GM18861 (cell line): ENCODE data around the gene CELF5.
"Not testable (repeated sequence)": the region's sequence is repeated elsewhere in the genome, so short reads cannot be mapped to it uniquely, and the experiment has no call there.

ENCODE experiments used
- ATAC-seq: cut with Tn5 transposase; IDR thresholded peaks from one replicate; pipeline ENCODE4 v1.9.1; 2021; ENCODE audit not compliant: unreplicated experiment

Gene CELF5

GRCh38 chr19:3316659-3317207 is 92.3 kb downstream of the CELF5 start:
- ATAC-seq: no peak

- ATAC-seq: no peak
These were observed 95.3 kb downstream of the CELF5 start for GRCh38 chr19:3319643-3320353.

DNA sequence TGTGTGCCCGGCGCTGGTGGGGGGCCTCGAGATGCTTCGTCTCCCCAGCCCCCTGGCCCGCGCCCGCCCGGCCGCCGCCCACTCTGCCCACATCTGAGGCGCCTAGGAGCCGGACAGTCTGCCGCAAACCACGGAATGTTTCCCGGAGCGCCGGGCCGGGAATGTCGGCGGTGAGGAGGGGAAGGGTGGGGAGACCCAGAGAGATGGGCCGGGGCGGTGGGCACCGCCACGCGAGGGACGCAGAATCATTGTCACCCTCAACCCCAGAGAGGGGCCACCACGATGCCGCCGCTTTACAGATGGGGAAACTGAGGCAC is 95.9 kb downstream of the CELF5 start:
- no peak for ATAC-seq

GRCh38 chr19:3320853-3321252 is 96.4 kb downstream of the CELF5 start:
- ATAC-seq: no peak

DNA sequence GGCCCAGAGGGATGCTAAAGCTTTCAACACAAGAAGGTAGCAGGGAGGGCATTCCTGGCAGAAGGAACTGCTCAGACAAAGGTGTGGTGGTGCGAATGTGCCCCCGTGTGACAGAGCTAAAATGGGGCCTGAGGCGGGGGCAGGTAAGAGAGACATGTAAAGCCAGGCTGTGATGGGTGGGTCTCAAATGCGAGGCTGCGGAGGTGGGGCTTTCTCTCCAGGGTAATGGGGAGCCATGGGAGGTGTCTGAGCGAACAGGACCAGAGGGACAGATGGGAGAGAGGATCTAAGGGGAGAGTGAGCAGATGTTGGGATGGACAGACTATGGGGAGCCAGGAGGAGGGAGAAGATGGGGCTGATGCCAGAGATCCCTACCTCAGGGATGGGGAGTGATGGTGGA is 97.2 kb downstream of the CELF5 start:
- no peak for ATAC-seq

DNA sequence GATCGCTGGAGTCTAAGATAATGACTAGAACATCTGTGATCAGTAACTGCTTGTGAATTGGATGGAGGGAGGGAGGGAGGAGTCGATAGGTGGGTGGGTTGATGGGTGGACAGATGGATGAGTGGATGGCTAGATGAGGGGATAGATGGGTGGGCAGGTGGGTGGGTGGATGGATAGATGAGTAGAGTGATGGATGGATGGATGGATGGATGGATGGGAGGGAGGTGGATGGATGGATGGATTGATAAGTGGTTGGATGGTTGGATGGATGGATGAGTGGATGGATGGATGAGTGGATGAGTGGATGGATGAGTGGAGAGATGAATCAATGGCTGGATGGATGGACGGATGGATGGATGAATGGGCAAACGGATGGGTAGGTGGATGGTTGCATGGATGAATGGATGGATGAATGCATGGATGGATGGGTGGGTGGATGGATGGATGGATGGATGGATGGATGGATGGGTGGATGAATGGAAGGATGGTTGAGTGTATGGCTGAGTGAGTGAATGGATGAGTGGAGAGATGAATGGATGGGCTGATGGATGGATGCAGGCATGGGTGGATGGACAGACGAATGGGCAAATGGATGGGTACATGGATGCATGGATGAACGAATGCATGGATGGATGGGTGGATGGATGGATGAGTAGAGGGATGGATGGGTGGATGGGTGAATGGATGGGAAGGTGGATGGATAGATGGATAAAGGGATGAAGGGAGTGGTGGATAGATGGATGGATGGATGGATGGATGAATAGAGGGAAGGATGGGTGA is 97.9 kb downstream of the CELF5 start:
- no peak for ATAC-seq

GRCh38 chr19:3323026-3323425 is 98.6 kb downstream of the CELF5 start:
- no peak for ATAC-seq

DNA sequence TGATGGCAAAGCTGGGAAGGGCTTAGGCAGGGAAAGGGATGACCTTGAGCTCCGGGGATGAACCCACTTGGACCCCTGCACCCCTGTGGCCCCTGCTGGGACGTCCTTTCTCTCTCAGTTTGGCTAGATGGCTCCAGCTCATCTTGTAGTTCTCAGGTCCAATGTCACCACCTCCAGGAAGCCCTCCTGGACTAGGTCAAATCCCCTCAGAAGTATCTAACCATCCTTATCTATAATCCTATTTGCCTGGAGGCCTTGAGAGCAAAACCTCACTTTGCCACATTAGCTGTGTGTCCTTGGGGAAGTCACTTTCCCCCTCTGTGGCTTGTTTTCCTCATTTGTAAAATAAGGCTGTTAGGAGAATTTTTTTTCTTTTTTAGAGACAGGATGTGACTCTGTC is 99.2 kb downstream of the CELF5 start:
- ATAC-seq: no peak

DNA sequence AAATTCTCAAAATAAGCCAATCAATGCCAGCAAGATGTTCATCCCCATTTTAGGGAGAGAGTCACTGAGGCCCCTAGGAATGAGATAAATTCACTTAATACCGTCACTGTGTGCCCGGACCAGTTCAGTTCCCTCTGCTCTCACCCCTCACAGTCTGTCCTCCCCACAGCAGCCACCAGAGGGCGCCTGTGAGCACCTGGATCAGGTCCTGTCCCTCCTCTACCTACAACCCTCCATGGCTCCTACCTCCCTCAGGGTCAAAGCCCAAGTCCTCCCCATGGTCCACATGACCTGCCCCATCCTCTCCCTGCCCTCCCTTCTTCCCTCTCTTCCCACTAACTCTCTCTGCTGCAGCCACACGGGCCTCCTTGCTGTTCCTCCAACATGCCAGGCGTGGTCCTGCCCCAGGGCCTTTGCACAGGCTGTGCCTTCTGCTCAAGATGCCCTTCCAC is 100.0 kb downstream of the CELF5 start:
- no peak for ATAC-seq

DNA sequence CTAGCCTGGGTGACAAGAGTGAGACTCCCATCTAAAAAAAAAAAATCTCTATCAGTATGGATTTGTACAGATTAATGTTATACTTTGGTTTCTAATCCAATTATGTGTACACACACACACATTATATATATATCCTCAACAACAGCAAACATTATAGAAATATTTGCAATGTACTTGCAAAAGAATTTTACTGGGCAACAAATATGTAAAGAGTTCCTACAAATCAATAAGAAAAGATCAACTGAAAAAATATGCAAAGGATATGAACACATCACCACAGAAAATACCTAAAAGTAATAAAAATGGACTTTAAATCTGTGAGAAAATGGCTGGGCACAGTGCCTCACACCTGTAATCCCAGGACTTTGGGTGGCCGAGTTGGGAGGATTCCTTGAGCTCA is 101.0 kb downstream of the CELF5 start:
- no peak for ATAC-seq

- no peak for ATAC-seq
These were observed 104.3 kb downstream of the CELF5 start for GRCh38 chr19:3328743-3329142.

DNA sequence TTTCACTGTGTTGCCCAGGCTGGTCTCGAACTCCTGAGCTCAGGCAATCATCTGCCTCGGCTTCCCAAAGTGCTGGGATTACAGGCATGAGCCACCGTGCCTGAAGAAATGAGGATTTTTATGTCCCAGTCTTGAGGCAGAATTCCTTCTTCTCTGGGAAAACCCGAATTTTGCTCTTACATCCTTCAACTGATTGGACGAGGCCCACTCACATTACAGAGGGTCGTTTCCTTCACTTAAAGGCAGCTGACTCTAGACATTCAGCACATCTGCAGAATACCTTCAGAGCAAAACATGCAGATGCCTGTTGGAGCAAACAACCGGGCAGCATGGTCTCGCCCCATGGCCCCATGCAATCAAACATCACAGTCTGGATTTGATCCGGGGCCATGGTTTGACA is 105.6 kb downstream of the CELF5 start:
- no peak for ATAC-seq

DNA sequence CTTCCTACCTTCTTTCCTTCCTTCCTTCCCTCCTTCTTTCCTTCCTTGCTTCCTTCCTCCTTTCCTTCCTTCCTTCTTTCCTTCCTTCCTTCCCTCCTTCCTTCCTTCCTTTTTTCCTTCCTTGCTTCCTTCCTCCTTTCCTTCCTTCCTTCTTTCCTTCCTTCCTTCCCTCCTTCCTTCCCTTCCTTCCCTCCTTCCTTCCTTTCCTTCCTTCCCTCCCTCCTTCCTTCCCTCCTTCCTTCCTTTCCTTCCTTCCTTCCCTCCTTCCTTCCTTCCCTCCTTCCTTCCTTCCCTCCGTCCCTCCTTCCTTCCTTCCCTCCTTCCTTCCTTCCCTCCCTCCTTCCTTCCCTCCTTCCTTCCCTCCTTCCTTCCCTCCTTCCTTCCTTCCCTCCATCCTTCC is 107.8 kb downstream of the CELF5 start:
- not testable (repeated sequence) for ATAC-seq

DNA sequence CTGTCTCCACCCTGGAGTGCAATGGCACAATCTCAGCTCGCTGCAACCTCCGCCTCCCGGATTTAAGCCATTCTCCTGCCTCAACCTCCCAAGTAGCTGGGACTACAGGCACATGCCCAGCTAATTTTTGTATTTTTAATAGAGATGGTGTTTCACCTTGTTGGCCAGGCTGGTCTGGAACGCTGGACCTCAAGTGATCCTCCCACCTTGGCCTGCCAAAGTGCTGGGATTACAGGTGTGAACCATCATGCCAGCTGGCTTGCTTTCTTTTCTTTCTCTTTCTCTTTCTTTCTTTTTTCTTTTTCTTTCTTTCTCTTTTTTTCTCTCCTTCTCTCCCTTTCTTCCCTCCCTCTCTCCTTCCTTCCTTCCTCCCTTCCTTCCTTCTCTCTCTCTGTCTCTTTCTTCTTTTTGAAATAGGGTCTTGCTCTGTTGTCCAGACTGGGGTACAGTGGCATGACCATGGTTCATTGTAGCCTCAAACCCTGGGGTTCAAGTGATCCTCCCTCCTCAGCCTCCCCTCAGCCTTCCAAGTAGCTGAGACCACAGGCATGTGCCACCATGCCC is 108.6 kb downstream of the CELF5 start:
- ATAC-seq: no peak

GRCh38 chr19:3333662-3334061 is 109.2 kb downstream of the CELF5 start:
- ATAC-seq: no peak

GRCh38 chr19:3334749-3335430 is 110.4 kb downstream of the CELF5 start:
- not testable (repeated sequence) for ATAC-seq

DNA sequence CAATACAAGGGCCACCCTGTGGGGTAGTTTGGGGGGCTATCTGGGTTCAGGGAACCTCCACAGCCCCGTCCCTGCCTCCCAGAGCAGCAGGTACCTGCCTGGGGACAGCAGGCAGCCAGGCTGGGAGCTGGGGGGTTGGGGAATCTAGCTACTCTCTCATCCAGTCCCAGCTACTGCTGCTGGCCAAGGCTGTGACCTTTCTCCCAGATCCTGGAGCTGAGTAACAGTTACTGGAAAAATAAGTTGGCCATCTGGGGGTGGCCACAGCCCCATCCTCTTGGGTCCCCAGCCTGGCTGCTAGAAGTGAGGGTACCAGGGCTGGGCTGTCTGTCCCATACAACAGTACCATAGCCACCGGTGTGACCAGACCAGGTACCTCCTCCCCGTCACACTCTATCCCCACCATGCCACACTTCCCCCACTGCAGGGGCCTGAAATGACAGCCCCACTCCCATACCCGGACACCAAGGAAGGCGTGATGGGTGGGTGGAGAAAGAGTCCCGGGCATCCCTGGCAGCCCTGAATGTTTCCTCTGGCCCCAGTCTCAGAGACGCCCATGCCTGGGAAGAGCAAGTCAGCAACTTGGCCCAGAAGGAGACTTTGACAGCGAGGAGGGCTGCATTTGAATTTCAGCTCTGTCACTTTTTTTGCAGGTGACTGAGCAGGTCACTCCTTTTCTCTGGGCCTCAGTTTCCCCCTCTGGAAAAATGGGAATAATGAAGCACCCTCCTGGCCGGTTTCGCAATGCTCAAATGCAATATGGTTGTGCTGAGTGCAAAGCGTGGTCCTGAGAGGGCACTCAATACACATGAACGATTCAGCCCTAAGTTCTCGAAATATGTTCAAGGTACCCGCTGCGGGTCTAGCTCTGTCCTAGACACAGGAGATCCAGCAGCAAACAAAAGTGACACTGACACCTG is 111.2 kb downstream of the CELF5 start:
- ATAC-seq: no peak

GRCh38 chr19:3336351-3336679 is 111.9 kb downstream of the CELF5 start:
- ATAC-seq: no peak

DNA sequence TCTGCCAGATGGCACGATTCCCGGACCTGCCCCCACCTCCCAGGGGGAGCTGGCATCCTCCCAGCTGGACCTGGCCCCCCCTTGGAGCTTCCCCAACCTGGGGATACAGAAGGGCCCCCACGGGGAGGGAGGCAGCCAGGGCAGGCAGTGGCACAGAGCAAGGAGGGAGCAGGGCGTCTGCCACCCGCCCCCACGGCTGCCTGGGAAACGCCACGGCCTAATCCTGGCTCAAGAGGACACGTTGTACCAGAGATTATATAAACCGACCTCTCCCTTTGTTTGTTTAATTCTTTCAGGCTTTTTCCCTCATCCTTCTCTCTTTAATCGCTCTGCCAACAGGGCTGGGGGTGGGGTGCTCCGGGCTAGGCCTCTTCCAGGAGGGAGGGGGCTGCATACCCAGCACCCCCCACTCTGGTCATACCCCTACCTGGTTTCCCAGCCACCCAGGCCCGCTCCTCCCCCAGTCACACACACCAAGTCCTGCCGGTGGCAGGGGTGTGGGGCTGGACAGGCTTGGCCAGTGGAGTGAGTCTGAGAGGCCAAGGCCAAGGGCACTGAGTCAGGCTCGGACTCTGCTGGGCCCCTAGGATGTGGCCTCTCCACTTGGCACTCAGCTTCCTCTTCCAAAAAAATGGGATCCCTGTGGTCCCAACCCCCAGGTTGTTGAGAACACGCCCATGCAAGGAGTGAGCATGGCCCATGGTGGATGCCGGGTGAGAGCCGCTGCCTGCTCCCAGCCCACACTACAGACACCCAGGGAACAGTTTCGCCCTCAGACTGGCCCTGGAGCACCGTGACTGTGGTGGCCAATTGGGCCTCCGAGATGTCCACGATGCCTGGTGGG is 112.4 kb downstream of the CELF5 start:
- no peak for ATAC-seq
